Measurements from ENCODE around the gene RPN2. TPM values are rescaled to one million over a fixed set of nuclear protein-coding genes. Genes with fewer than 3 reads are reported as not detected.
A peak's percentile ranks its signal among the peaks of the same experiment; 100 is the strongest.

The RPN2 gene
- total and polyA plus RNA-seq, 10 of the 15 experiments (the other 5 are each of a cell fraction or from before 2014, with no cell fraction given), result 148 to 365 (median 228) TPM

- TF ChIP-seq USF1 (IDR thresholded peaks at IDR 0.05; ENCODE audit: borderline replicate concordance, extremely low read length, insufficient read depth, low read depth, low read length) (peak; percentile 87), STAT3 (IDR thresholded peaks at IDR 0.05; ENCODE audit: low read depth, low read length) (no peak), PML (IDR thresholded peaks at IDR 0.05; ENCODE audit: low read length) (no peak), EP300 (IDR thresholded peaks at IDR 0.05; ENCODE audit: borderline replicate concordance in 1 of 2, control insufficient read depth in 1 of 2, low read depth in 2 of 2, low read length in 2 of 2) (peak; percentile 27 to 40; a peak in 1 of 4 replicates), NBN (IDR thresholded peaks at IDR 0.05) (no peak), SMARCA5 (IDR thresholded peaks at IDR 0.05) (0 out of 2 replicates have a peak, but pooled peaks have one; percentile 19), MXI1 (IDR thresholded peaks at IDR 0.05; ENCODE audit: low read depth, low read length) (0 out of 2 replicates have a peak, but pooled peaks have one; percentile 11), CBFB (IDR thresholded peaks at IDR 0.05; ENCODE audit: low read depth) (no peak), HDGF (IDR thresholded peaks at IDR 0.05) (peak; percentile 48; the same call in 1 of the 2 replicates), REST (IDR thresholded peaks at IDR 0.05; ENCODE audit: low read depth, low read length) (no peak), CTCF (IDR thresholded peaks at IDR 0.05 in 2 of 3, conservative IDR thresholded peaks at IDR 0.05 in 1 of 3; ENCODE audit: control insufficient read depth in 2 of 3, extremely low read depth in 1 of 3, insufficient read depth in 1 of 3, low read depth in 3 of 3, low read length in 3 of 3) (peak; percentile 30 to 69 (median 51); a peak in 4 of 6 replicates), IKZF2 (IDR thresholded peaks at IDR 0.05) (peak; percentile 39 to 40; a peak in 1 of 4 replicates), ATF7 (IDR thresholded peaks at IDR 0.05; ENCODE audit: low read depth) (no peak), EED (IDR thresholded peaks at IDR 0.05; ENCODE audit: low read depth) (peak; percentile 49; the same call in 1 of the 2 replicates), IKZF1 (conservative IDR thresholded peaks at IDR 0.05) (peak; percentile 52; the same call in 1 of the 2 replicates), YY1 (IDR thresholded peaks at IDR 0.05; ENCODE audit: low read depth, low read length) (peak; percentile 42; the same call in 1 of the 2 replicates), BACH1 (IDR thresholded peaks at IDR 0.05; ENCODE audit: borderline replicate concordance) (no peak), BRCA1 (IDR thresholded peaks at IDR 0.05; ENCODE audit: low read depth, low read length) (no peak), BCL3 (IDR thresholded peaks at IDR 0.05; ENCODE audit: borderline replicate concordance, insufficient read depth, low read depth, low read length, poor library complexity, severe bottlenecking) (no peak), BHLHE40 (IDR thresholded peaks at IDR 0.05; ENCODE audit: borderline replicate concordance in 1 of 2, low read depth in 2 of 2, low read length in 1 of 2) (peak; percentile 96 to 97), SP1 (IDR thresholded peaks at IDR 0.05; ENCODE audit: low read depth, low read length) (no peak), RAD21 (IDR thresholded peaks at IDR 0.05; ENCODE audit: insufficient read depth, low read depth, low read length) (peak; percentile 75), SMAD5 (IDR thresholded peaks at IDR 0.05; ENCODE audit: low read depth) (no peak)
Observed at GRCh38 chr20:37276494-37277252, 97.5 kb downstream of the RPN2 start (continued).
